GM10266 (cell line): ENCODE results near the gene CROCC2.

Experiments used
- DNase-seq: peaks from one replicate; pipeline ENCODE4 v3.0.0; 2012; ENCODE audit errors: extremely low spot score
- CTCF ChIP-seq: IDR thresholded peaks from 2 replicates; pipeline ENCODE4 v1.5.1; 2012; ENCODE audit warnings: mild to moderate bottlenecking, low read depth; ENCODE audit not compliant: control insufficient read depth, insufficient read depth; ENCODE audit errors: missing control alignments

Gene CROCC2

DNA sequence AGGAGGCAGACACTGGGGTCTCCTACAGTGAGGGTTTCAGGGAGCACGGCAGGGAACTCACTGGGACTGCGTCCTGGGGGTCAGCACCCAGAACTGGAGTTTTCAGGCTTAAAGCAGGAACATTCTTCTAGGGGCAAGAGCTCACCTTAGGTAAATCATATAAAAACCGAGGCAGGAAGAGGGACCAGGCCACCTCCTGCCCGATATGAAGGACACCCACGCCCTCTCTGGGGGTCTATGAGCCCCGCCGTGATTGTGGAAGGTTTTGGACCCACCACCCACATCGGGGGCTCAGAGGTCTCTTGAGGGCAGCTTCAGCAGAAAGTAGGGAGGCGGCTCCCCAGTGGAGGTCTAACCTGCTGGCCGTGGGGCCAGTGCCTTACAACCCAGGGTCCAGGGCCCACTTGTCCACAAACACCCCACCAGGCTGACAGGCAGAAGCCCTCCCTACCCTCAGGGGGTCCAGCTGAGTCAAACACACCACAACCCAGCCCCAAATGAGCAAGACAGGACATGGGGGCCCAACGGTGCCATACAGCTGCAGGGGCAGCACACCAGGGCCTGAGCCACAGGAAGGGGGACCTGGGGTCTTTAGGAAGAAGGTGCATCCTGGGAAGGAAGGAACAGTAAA, 25.3 kb downstream of the CROCC2 start:
- no peak for TF ChIP-seq CTCF
- no peak for DNase-seq

DNA sequence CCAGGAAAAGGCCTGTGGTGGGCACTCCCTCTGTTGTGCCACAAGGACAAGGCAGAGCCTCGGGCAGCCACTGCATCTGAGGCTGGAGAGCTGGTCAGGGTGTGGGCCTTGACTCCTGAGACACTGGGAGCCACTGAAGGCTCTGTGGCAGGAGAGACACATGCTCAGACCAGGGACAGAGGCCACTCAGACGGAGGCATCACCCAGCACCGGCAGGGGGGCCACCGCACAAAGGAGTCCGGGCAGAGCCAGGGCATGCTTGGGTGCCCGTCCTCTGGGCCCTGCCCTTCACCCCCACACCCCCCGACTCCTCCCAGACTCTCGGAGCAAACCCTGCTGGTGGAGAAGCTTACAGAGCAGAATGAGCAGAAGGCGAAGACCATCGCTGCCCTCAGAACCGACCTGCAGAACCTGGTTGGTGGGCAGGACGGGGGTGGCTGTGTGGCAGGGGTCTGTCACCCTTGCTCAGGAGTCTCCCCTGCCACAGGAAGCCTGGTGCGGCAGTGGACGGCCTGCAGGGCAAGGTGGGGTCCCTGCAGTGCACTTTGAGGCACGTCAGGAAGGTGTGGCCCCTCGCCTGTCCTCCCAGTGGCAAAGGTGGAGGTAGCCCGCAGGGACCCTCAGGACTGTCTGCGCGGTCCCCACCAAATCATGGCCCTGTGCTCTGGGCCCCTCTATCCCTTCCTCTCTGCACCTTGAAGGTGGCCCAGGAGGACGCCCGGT, 26.0 kb downstream of the CROCC2 start:
- TF ChIP-seq CTCF = no peak
- no peak for DNase-seq

- no peak for DNase-seq
- TF ChIP-seq CTCF = no peak
Observed at GRCh38 chr2:240932724-240933047, 26.6 kb downstream of the CROCC2 start.

DNA sequence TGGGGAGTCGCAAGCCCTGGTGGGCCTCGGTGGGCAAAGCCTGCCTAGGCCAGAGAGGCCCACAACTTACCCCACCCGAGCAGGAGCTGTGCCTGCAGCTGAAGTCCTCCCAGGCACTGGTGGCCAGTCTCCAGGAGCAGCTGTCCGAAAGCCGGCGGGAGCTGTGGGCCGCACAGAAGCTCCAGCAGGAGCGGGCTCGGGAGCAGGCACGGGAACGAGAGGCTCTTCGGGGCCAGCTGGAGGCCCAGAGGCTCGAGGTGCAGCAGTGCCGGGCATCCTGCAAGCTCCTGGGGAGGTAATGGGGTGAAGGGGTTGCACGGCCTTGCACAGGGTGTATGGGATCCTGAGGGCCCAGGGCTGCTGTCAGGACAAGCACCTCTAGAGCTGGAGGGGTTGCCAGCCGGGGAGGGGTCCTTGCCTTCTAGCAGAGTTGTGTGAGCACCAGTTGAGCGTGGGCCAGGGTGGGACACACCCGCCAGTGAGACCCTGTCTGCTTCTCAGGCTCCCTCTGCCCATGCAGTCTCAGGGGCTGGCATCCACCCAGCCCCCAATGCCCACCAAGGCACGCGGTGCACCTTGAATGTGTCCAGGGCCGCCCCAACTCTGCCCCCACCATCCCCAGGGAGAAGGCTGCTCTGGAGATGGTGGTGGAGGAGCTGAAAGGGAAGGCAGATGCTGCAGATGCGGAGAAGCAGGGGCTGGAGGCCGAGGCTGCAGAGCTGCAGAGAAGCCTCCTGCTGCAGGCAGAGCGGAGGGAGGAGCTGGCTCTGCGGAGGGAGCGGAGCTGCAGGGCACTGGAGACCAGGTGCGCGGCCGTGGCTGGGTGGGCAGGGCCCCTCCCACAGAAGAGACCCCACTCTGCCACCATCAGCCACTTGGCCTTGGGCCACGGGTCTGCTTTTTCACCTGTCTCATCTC, 27.2 kb downstream of the CROCC2 start:
- no peak for DNase-seq
- TF ChIP-seq CTCF = no peak

GRCh38 chr2:240933966-240934700, 28.0 kb downstream of the CROCC2 start:
- no peak for TF ChIP-seq CTCF
- DNase-seq = no peak

DNA sequence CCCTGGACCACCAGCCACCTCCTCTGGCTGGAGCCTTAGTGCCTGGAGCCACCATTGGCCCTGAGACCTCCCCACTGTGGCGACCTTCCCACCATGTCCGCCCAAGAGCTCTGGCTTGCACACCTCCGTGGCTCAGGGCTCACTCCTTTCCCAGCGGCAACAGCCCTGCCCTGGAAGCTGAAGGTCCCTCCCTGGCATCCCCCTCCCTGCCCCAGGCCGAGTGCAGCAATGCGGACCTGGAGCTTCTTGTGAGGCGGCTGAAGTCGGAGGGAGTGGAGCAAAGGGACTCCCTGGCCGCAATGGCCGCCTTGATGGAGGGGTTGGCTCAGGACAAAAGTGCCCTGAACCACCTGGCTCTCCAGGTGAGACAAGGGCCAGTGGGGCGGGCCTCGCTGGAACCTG, 28.6 kb downstream of the CROCC2 start:
- no peak for DNase-seq

More for the DNA sequence above, 28.6 kb downstream of the CROCC2 start:
- no peak for TF ChIP-seq CTCF
